GM15510 (cell line): Measurements from ENCODE around the gene MGAT5.

Experiments
- POLR2A ChIP-seq: IDR thresholded peaks from 3 replicates; pipeline ENCODE4 v1.6.1; 2011; ENCODE audit warnings: borderline replicate concordance; ENCODE audit not compliant: insufficient read length; ENCODE audit errors: extremely low read depth

MGAT5 gene

GRCh38 chr2:134337631-134338030, 83.8 kb downstream of the MGAT5 start:
- TF ChIP-seq POLR2A = no peak

- no peak for TF ChIP-seq POLR2A
These were observed 84.3 kb downstream of the MGAT5 start for GRCh38 chr2:134338208-134338607.

GRCh38 chr2:134341476-134341875, 87.6 kb downstream of the MGAT5 start:
- TF ChIP-seq POLR2A = no peak

- TF ChIP-seq POLR2A = no peak
These were observed 91.3 kb downstream of the MGAT5 start for GRCh38 chr2:134344954-134345697.

- TF ChIP-seq POLR2A = no peak
These were observed 92.3 kb downstream of the MGAT5 start for GRCh38 chr2:134346141-134346540.

- no peak for TF ChIP-seq POLR2A
These were observed 93.9 kb downstream of the MGAT5 start for GRCh38 chr2:134347756-134348155.

- no peak for TF ChIP-seq POLR2A
These were observed 94.4 kb downstream of the MGAT5 start for GRCh38 chr2:134348239-134348638.

GRCh38 chr2:134348760-134349159, 94.9 kb downstream of the MGAT5 start:
- no peak for TF ChIP-seq POLR2A

- no peak for TF ChIP-seq POLR2A
These were observed 97.1 kb downstream of the MGAT5 start for GRCh38 chr2:134351016-134351415.

GRCh38 chr2:134351899-134352298, 98.0 kb downstream of the MGAT5 start:
- TF ChIP-seq POLR2A = no peak

GRCh38 chr2:134352844-134353243, 99.0 kb downstream of the MGAT5 start:
- no peak for TF ChIP-seq POLR2A

- no peak for TF ChIP-seq POLR2A
These were observed 100.7 kb downstream of the MGAT5 start for GRCh38 chr2:134354611-134355010.

GRCh38 chr2:134357814-134358213, 103.9 kb downstream of the MGAT5 start:
- TF ChIP-seq POLR2A = no peak

GRCh38 chr2:134359367-134360081, 105.7 kb downstream of the MGAT5 start:
- no peak for TF ChIP-seq POLR2A

GRCh38 chr2:134360745-134361487, 107.0 kb downstream of the MGAT5 start:
- TF ChIP-seq POLR2A = no peak
